ENCODE data around the gene KLHL2. TPM values are rescaled to one million over a fixed set of nuclear protein-coding genes. Genes with fewer than 3 reads are reported as not detected.

Gene KLHL2
- total and polyA plus RNA-seq, 2 experiments from 2014 or later: 7.1 to 14.8 TPM

DNA sequence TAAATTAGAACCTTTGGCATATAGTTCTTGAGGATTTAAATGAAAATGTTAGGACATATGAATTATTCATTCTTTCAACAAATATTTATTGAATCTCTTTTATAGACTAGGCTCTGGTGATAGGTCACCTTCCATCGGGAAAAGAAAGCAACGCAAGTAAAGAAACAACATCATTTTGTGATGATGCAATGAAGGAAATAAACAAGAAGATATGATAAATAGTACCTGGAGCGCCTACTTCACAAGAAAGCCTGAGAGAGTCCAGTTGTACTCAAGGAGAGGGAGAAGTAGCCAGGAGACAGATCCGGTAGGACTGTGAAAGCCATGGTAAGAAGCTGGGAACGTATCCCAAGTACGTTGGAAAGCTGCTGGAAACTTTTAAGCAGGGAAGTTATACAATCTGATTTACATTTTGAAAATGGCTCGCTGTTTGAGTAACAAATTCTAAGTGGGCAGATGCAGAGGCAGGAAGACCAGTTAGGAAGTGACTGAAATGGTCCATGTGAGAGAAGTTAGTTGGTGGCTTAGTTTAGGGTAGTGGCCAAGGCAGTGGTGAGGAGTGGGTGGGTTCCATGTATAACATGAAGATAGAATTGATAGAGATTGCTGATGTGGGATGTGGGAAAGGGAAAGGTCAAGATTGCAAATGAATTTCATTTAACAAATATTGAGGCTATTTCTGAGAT, 153.8 kb downstream of the KLHL2 start (continued):
- TF ChIP-seq REST (IDR thresholded peaks at IDR 0.05; ENCODE audit: unreplicated experiment) (no peak), CREB1 (CRISPR knock-in tag; IDR thresholded peaks at IDR 0.05; ENCODE audit: low read depth) (no peak), POLR2AphosphoS5 (IDR thresholded peaks at IDR 0.05; ENCODE audit: low read depth) (no peak), ZNF114 (CRISPR knock-in tag; IDR thresholded peaks at IDR 0.05) (no peak), CTCF (conservative IDR thresholded peaks at IDR 0.05; ENCODE audit: low read depth in 2 of 2) (no peak), JUNB (IDR thresholded peaks at IDR 0.05; ENCODE audit: unreplicated experiment) (no peak)

GRCh38 chr4:165361810-165362209, 154.4 kb downstream of the KLHL2 start:
- no peak for DNase-seq (ENCODE audit: low spot score)
- Histone ChIP-seq H3K4me2 (no peak overlapping the region), H3K4me3 (no peak overlapping the region), H3K9me2 (ENCODE audit: insufficient read depth) (no peaks in the 10 kb centered on the region; the same call in 1 of the 2 replicates), H3K27me3 (ENCODE audit: insufficient read depth) (no peaks in the 10 kb centered on the region), H2AFZ (no peak overlapping the region), H3K27ac (ENCODE audit: low read depth) (no peak overlapping the region), H3K36me3 (ENCODE audit: insufficient read depth) (no peaks in the 10 kb centered on the region), H4K20me1 (replicated peaks; ENCODE audit: insufficient read depth) (no peaks in the 10 kb centered on the region), H3K4me1 (ENCODE audit: insufficient read depth) (no peaks in the 10 kb centered on the region), H3K79me2 (replicated peaks; ENCODE audit: insufficient read depth) (no peaks in the 10 kb centered on the region), H3F3A (replicated peaks; ENCODE audit: low read depth) (no peaks in the 10 kb centered on the region)
- Mint-ChIP-seq H3K27ac (no peak overlapping the region), H3K36me3 (ENCODE audit: low read depth) (no peaks in the 10 kb centered on the region), H3K27me3 (ENCODE audit: insufficient read depth, low read depth, poor library complexity) (no peaks in the 10 kb centered on the region), H3K4me3 (no peak overlapping the region), H3K4me1 (no peaks in the 10 kb centered on the region), H3K9me3 (no peaks in the 10 kb centered on the region)
- ATAC-seq: no peak
- no peak for TF ChIP-seq POLR2AphosphoS5 (IDR thresholded peaks at IDR 0.05; ENCODE audit: low read depth)
- TF ChIP-seq, protein P1, sequence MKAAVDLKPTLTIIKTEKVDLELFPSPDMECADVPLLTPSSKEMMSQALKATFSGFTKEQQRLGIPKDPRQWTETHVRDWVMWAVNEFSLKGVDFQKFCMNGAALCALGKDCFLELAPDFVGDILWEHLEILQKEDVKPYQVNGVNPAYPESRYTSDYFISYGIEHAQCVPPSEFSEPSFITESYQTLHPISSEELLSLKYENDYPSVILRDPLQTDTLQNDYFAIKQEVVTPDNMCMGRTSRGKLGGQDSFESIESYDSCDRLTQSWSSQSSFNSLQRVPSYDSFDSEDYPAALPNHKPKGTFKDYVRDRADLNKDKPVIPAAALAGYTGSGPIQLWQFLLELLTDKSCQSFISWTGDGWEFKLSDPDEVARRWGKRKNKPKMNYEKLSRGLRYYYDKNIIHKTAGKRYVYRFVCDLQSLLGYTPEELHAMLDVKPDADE (IDR thresholded peaks at IDR 0.05): no peak

Measured in GM23338 (cell line).